Measurements from ENCODE around the gene BST2.

BST2 gene

DNA sequence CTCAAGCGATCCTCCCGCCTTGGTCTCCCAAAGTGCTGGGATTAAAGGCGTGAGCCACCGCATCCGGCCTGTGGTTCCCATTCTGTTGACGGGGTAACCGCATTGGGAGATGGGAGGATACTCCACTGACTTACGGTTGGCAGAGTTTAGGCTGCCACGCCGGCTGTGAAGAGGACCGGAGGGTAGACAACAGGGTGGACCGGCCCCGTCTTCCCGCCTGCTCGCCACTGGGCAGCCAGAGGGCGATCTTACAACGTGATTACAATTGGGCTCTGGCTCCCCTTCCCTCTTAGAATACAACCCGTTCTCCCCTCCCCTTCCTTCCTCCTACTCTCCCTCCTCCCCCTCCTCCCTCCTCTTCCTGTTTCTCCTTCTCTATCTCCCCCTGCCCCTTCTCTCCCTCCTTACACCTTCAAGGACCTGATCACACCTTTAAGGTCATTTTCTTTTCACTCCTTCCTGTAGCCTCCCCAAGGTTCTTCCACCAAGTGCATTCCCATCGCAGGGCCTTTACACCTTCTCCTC is 10.5 kb downstream of the BST2 start:
- Histone ChIP-seq H3K4me3 (ENCODE audit: low read length) (no peak overlapping the region), H4K20me1 (ENCODE audit: insufficient read depth, low read length) (no peaks in the 10 kb centered on the region), H3K9ac (ENCODE audit: low read length) (no peak overlapping the region), H3K36me3 (replicated peaks; ENCODE audit: low read depth, low read length) (no peaks in the 10 kb centered on the region), H2AFZ (ENCODE audit: low read depth, low read length) (no peak overlapping the region), H3K4me1 (ENCODE audit: low read length) (peaks cover 7% of the 10 kb centered on the region), H3K27ac (ENCODE audit: low read length) (no peak overlapping the region), H3K27me3 (ENCODE audit: low read depth, low read length) (peaks cover 2% of the 10 kb centered on the region; the same call in 1 of the 2 replicates), H3K79me2 (ENCODE audit: low read length) (no peaks in the 10 kb centered on the region), H3K4me2 (ENCODE audit: low read length) (no peak overlapping the region), H3K9me3 (ENCODE audit: insufficient read depth, low read length) (no peaks in the 10 kb centered on the region)
- no peak for TF ChIP-seq EZH2phosphoT487 (IDR thresholded peaks at IDR 0.05; ENCODE audit: low read depth)
- TF ChIP-seq, protein P1, sequence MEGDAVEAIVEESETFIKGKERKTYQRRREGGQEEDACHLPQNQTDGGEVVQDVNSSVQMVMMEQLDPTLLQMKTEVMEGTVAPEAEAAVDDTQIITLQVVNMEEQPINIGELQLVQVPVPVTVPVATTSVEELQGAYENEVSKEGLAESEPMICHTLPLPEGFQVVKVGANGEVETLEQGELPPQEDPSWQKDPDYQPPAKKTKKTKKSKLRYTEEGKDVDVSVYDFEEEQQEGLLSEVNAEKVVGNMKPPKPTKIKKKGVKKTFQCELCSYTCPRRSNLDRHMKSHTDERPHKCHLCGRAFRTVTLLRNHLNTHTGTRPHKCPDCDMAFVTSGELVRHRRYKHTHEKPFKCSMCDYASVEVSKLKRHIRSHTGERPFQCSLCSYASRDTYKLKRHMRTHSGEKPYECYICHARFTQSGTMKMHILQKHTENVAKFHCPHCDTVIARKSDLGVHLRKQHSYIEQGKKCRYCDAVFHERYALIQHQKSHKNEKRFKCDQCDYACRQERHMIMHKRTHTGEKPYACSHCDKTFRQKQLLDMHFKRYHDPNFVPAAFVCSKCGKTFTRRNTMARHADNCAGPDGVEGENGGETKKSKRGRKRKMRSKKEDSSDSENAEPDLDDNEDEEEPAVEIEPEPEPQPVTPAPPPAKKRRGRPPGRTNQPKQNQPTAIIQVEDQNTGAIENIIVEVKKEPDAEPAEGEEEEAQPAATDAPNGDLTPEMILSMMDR (IDR thresholded peaks at IDR 0.05; ENCODE audit: low read depth, low read length), result peak; percentile 47

DNA sequence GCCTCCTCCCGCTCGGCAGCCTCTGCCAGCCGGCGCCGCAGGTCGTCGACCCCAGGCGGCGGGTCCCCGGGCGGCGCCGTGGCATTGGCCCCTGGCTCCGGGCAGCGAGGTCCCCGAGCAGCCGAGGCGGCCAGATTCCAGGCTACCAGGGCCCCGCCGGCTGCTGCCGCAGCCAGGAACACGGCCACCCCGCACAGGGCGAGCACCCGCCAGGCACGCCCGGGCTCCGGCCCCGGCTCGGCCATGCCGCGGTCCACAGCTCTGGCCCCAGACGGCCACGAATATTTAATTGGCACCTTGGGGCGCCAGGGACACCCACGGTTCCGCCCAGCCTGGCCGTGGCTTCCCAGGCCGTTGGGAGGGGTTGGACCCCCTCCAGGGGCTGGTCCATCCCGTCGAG is 11.5 kb downstream of the BST2 start, which contains the start of gene CCDC194:
CCDC194 (minus strand) TSS at position 283 of the 400 bp plus-strand sequence; CDS start at position 245, 38 bp downstream.
- Histone ChIP-seq H4K20me1 (ENCODE audit: insufficient read depth, low read length) (no peaks in the 10 kb centered on the region), H3K4me1 (ENCODE audit: low read length) (peaks cover 7% of the 10 kb centered on the region), H3K27me3 (ENCODE audit: low read depth, low read length) (peaks cover 3% of the 10 kb centered on the region; the same call in 1 of the 2 replicates), H3K4me2 (ENCODE audit: low read length) (no peak within 1 kb of the TSS), H3K9ac (ENCODE audit: low read length) (no peak within 1 kb of the TSS), H3K9me3 (ENCODE audit: insufficient read depth, low read length) (no peaks in the 10 kb centered on the region), H3K79me2 (ENCODE audit: low read length) (no peaks in the 10 kb centered on the region), H2AFZ (ENCODE audit: low read depth, low read length) (no peak within 1 kb of the TSS), H3K36me3 (replicated peaks; ENCODE audit: low read depth, low read length) (no peaks in the 10 kb centered on the region), H3K4me3 (ENCODE audit: low read length) (no peak within 1 kb of the TSS), H3K27ac (ENCODE audit: low read length) (no peak within 1 kb of the TSS)
- no peak for TF ChIP-seq EZH2phosphoT487 (IDR thresholded peaks at IDR 0.05; ENCODE audit: low read depth)
- TF ChIP-seq, protein P1 (IDR thresholded peaks at IDR 0.05; ENCODE audit: low read depth, low read length), result no peak

DNA sequence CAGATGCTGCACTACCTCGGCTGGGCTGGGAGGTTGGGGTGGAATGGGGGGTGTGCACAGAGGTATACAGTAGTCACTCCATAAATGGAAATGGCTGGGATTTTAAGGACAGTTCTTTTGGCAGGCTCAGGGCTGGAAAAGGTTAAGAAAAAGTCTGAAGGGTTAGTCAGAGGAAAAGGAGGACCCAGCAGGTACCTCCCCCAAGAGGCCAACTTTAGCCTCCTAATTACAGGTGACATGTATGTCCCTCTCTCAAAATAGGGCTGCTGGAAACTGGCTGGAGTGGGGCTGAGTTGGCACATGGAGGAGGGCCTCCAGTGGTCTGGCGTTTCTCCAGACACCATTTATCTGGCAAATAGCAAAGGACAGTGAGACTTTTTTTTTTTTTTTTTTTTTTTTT is 12.4 kb downstream of the BST2 start:
- H3K36me3 ChIP-seq (replicated peaks; ENCODE audit: low read depth, low read length), result no peaks in the 10 kb centered on the region
- H3K4me2 ChIP-seq (ENCODE audit: low read length), result no peak overlapping the region
- no peaks in the 10 kb centered on the region for H4K20me1 ChIP-seq (ENCODE audit: insufficient read depth, low read length)
- TF ChIP-seq, protein P1 (IDR thresholded peaks at IDR 0.05; ENCODE audit: low read depth, low read length), result no peak
- TF ChIP-seq EZH2phosphoT487 (IDR thresholded peaks at IDR 0.05; ENCODE audit: low read depth), result no peak
- no peaks in the 10 kb centered on the region for H3K9me3 ChIP-seq (ENCODE audit: insufficient read depth, low read length)
- no peak overlapping the region for H2AFZ ChIP-seq (ENCODE audit: low read depth, low read length)
- H3K27ac ChIP-seq (ENCODE audit: low read length), result no peak overlapping the region
- no peaks in the 10 kb centered on the region for H3K79me2 ChIP-seq (ENCODE audit: low read length)
- no peak overlapping the region for H3K9ac ChIP-seq (ENCODE audit: low read length)
- H3K27me3 ChIP-seq (ENCODE audit: low read depth, low read length), result peaks cover 3% of the 10 kb centered on the region; the same call in 1 of the 2 replicates
- H3K4me3 ChIP-seq (ENCODE audit: low read length), result no peak overlapping the region
- peaks cover 7% of the 10 kb centered on the region for H3K4me1 ChIP-seq (ENCODE audit: low read length)

DNA sequence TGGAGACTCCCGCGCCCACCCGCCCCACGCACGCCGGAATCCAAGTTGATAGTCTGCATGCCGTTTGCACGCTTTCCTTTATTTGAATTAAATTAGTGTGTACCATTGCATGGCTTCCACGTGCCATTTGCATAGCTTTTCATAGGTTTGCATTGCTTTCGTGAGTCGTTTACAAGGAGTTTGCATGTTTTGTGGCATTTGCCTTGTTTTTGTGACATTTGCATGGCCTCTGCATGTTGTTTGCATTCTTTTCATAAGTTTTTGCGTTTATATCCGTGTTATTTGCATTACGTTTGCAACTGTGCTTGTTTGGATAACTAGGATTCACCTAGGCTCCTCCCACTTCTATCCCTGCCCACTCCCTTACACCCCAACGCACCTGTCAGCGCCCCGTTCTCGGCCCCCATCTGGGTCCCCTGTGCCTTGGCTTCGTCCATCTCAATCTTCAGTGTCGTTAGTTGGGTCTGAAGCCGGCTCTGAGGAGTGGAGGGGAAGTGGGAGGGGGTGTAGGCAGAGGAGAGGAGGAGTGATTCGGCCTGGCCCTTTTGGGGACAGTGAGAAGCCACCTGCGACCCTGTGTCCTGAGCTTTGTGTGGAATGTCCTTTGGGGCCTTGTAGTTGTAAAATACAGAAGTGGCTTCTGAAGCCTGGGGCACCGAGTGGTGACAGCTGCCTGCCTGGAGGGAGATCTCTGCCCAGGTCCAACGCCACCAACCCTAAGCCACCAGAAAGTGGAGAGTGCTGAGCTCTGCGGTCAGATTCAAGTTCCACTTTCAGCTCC is 13.9 kb downstream of the BST2 start:
- Histone ChIP-seq H3K4me1 (ENCODE audit: low read length) (peaks cover 7% of the 10 kb centered on the region), H3K36me3 (replicated peaks; ENCODE audit: low read depth, low read length) (no peaks in the 10 kb centered on the region), H3K27ac (ENCODE audit: low read length) (no peak overlapping the region), H2AFZ (ENCODE audit: low read depth, low read length) (no peak overlapping the region), H3K9ac (ENCODE audit: low read length) (peak overlapping the region; percentile 7; the same call in 1 of the 2 replicates), H4K20me1 (ENCODE audit: insufficient read depth, low read length) (no peaks in the 10 kb centered on the region), H3K4me2 (ENCODE audit: low read length) (peak overlapping the region; percentile 61), H3K27me3 (ENCODE audit: low read depth, low read length) (peaks cover 3% of the 10 kb centered on the region; the same call in 1 of the 2 replicates), H3K79me2 (ENCODE audit: low read length) (no peaks in the 10 kb centered on the region), H3K4me3 (ENCODE audit: low read length) (peak overlapping the region; percentile 63), H3K9me3 (ENCODE audit: insufficient read depth, low read length) (no peaks in the 10 kb centered on the region)
- TF ChIP-seq, protein P1 (IDR thresholded peaks at IDR 0.05; ENCODE audit: low read depth, low read length), result no peak
- TF ChIP-seq EZH2phosphoT487 (IDR thresholded peaks at IDR 0.05; ENCODE audit: low read depth), result no peak

Data from OCI-LY3 (cell line).